Neural cell (in vitro differentiated cells): ENCODE data around the gene CDC25C.

Experiments used
- CTCF ChIP-seq: fragments of 450-650 bp; IDR thresholded peaks from 2 replicates; pipeline ENCODE4 v1.5.1; 2014; ENCODE audit warnings: antibody characterized with exemption, mild to moderate bottlenecking, moderate library complexity; ENCODE audit not compliant: poor library complexity, severe bottlenecking
- EP300 ChIP-seq: fragments of 450-650 bp; conservative IDR thresholded peaks from 2 replicates; pipeline ENCODE4 v1.6.1; 2014; ENCODE audit warnings: antibody characterized with exemption, mild to moderate bottlenecking, moderate library complexity; ENCODE audit not compliant: poor library complexity, severe bottlenecking
- MXI1 ChIP-seq: fragments of 450-650 bp; conservative IDR thresholded peaks from 2 replicates; pipeline ENCODE4 v1.6.1; 2014; ENCODE audit warnings: antibody characterized with exemption, mild to moderate bottlenecking; ENCODE audit not compliant: poor library complexity, severe bottlenecking
- RAD21 ChIP-seq: fragments of 450-650 bp; conservative IDR thresholded peaks from 2 replicates; pipeline ENCODE4 v1.6.1; 2014; ENCODE audit warnings: antibody characterized with exemption, mild to moderate bottlenecking, moderate library complexity
- REST ChIP-seq: IDR thresholded peaks from 2 replicates; pipeline ENCODE4 v1.6.1; 2012; ENCODE audit warnings: borderline replicate concordance

GRCh38 chr5:138241688-138242571 lies 89.7 kb downstream of the CDC25C start:
- TF ChIP-seq CTCF: no peak
- no peak for TF ChIP-seq EP300
- TF ChIP-seq REST: no peak
- no peak for TF ChIP-seq RAD21
- no peak for TF ChIP-seq MXI1
